HCT116 (cell line): Measurements from ENCODE around the gene DRICH1. TPM values are rescaled to one million over a fixed set of nuclear protein-coding genes. Genes with fewer than 3 reads are reported as not detected.

Source experiments
- ATAC-seq: fragments of 200-7000 bp; cut with Tn5 transposase; 2 replicates; pipeline ENCODE4 v1.9.1; 2020; ENCODE audit warnings: mild to moderate bottlenecking, moderate library complexity
- BruUV-seq: library from RNA; stranded (reverse); fragments of 400-500 nt; replicated peaks from 2 replicates; lab custom pipeline; 2021; lab: Mats Ljungman, UMichigan
- CTCF ChIA-PET: fragments of 300-600 bp; sonication (Branson Sonifier 250); formaldehyde crosslinking; loops from one replicate; lab custom pipeline; 2021; ENCODE audit warnings: antibody characterized with exemption; lab: Charles Lee
- POLR2A ChIA-PET: fragments of 300-600, 350-600 bp; sonication (Branson Sonifier 250); formaldehyde crosslinking; loops from one replicate; lab custom pipeline; 2021; ENCODE audit warnings: antibody characterized with exemption; lab: Charles Lee
- RAD21 ChIA-PET, 2 experiments: fragments of 300-600 bp; sonication (Branson Sonifier 250); formaldehyde crosslinking; loops; one replicate each; lab custom pipeline; 2023; ENCODE audit warnings: low total read pairs in 2 of 2; ENCODE audit not compliant: uncharacterized antibody in 2 of 2, unreplicated experiment in 2 of 2, low non-redundant PET in 1 of 2; lab: Charles Lee
- DNase-seq: peaks from one replicate; pipeline ENCODE4 v3.0.0-alpha.2; 2010; ENCODE audit warnings: low read depth, low spot score
- H2AFZ ChIP-seq: fragments of 200-600 bp; shearing (Covaris generic), sonication (generic); 2 replicates; pipeline ENCODE4 v1.6.1; 2017; ENCODE audit warnings: low read depth, mixed run types, mixed read lengths, antibody characterized with exemption, low read length; ENCODE audit not compliant: poor library complexity, severe bottlenecking
- H3K27ac ChIP-seq: 2 replicates; pipeline ENCODE4 v1.5.1; 2012; ENCODE audit warnings: low read depth, low read length
- H3K27me3 ChIP-seq: fragments of 200-600 bp; sonication (generic); 2 replicates; pipeline ENCODE4 v1.6.1; 2016; ENCODE audit warnings: mixed run types, low read length, mixed read lengths; ENCODE audit not compliant: insufficient read depth
- H3K36me3 ChIP-seq, 2 experiments: fragments of 200-500 bp in 1 of 2; fragments of 200-600 bp in 1 of 2; sonication (Bioruptor generic) in 1 of 2; sonication (generic) in 1 of 2; 2 replicates each; pipeline versions ENCODE4 v1.5.1 to v1.6.1; 2014 to 2016; ENCODE audit warnings: low read length in 2 of 2, inconsistent platforms in 1 of 2, mixed read lengths in 1 of 2, mixed run types in 1 of 2; ENCODE audit not compliant: insufficient read depth in 2 of 2, control insufficient read depth in 1 of 2
- H3K4me1 ChIP-seq, 2 experiments: fragments of 200-600 bp in 1 of 2; sonication (generic) in 1 of 2; 2 replicates each; pipeline versions ENCODE4 v1.5.1 to v1.6.1; 2012 to 2017; ENCODE audit warnings: low read length in 2 of 2, inconsistent platforms in 1 of 2, mild to moderate bottlenecking in 1 of 2, mixed read lengths in 1 of 2, mixed run types in 1 of 2, moderate library complexity in 1 of 2; ENCODE audit not compliant: insufficient read depth in 2 of 2, control insufficient read depth in 1 of 2
- H3K4me2 ChIP-seq: fragments of 200-600 bp; sonication (generic); 2 replicates; pipeline ENCODE4 v1.6.1; 2017; ENCODE audit warnings: mixed run types, low read length, mixed read lengths
- H3K4me3 ChIP-seq, 2 experiments: fragments of 200-600 bp in 1 of 2; sonication (generic) in 1 of 2; replicated peaks in 1 of 2; 2 replicates each; pipeline ENCODE4 v1.5.1; 2011 to 2016; ENCODE audit warnings: low read length in 2 of 2, control low read depth in 1 of 2, low read depth in 1 of 2, mild to moderate bottlenecking in 1 of 2, mixed read lengths in 1 of 2, mixed run types in 1 of 2
- H3K79me2 ChIP-seq: fragments of 200-600 bp; sonication (generic); 2 replicates; pipeline ENCODE4 v1.6.1; 2017; ENCODE audit warnings: mild to moderate bottlenecking, mixed run types, low read length, moderate library complexity, mixed read lengths; ENCODE audit not compliant: insufficient read depth
- H3K9ac ChIP-seq: fragments of 200-600 bp; sonication (generic); 2 replicates; pipeline ENCODE4 v1.6.1; 2016; ENCODE audit warnings: low read length, mixed read lengths
- H3K9me2 ChIP-seq: fragments of 200-600 bp; sonication (generic), shearing (Covaris generic); 2 replicates; pipeline ENCODE4 v1.6.1; 2017; ENCODE audit warnings: mixed run types, mild to moderate bottlenecking, moderate library complexity; ENCODE audit not compliant: insufficient read depth
- H3K9me3 ChIP-seq, 2 experiments: fragments of 200-500 bp in 1 of 2; fragments of 200-600 bp in 1 of 2; sonication (Bioruptor generic) in 1 of 2; sonication (generic) in 1 of 2; 2 replicates each; pipeline ENCODE4 v1.6.1; 2014 to 2017; ENCODE audit warnings: low read length in 2 of 2, mixed read lengths in 2 of 2, inconsistent platforms in 1 of 2, low read depth in 1 of 2, mild to moderate bottlenecking in 1 of 2, mixed run types in 1 of 2, moderate library complexity in 1 of 2; ENCODE audit not compliant: control insufficient read depth in 1 of 2, insufficient read depth in 1 of 2
- H4K20me1 ChIP-seq: fragments of 200-600 bp; sonication (generic), shearing (Covaris generic); 2 replicates; pipeline ENCODE4 v1.6.1; 2017; ENCODE audit warnings: mixed run types, mild to moderate bottlenecking, moderate library complexity; ENCODE audit not compliant: insufficient read depth
- CBX3 ChIP-seq: IDR thresholded peaks from 2 replicates; pipeline ENCODE4 v1.6.1; 2012; ENCODE audit warnings: low read depth
- EGR1 ChIP-seq: IDR thresholded peaks from 2 replicates; pipeline ENCODE4 v1.6.1; 2012; ENCODE audit warnings: low read depth
- EZH2 ChIP-seq: fragments of 200-600 bp; sonication (generic); IDR thresholded peaks from 2 replicates; pipeline ENCODE4 v1.6.1; 2017; ENCODE audit warnings: antibody characterized with exemption, mixed run types
- FOSL1 ChIP-seq: IDR thresholded peaks from 2 replicates; pipeline ENCODE4 v1.6.1; 2012; ENCODE audit warnings: low read depth
- POLR2A ChIP-seq: IDR thresholded peaks from 2 replicates; pipeline ENCODE4 v1.7.0; 2011; ENCODE audit warnings: borderline replicate concordance; ENCODE audit not compliant: insufficient read depth, insufficient read length; ENCODE audit errors: extremely low read depth
- REST ChIP-seq: IDR thresholded peaks from 2 replicates; pipeline ENCODE4 v1.6.1; 2012; ENCODE audit warnings: low read depth
- SIN3A ChIP-seq: IDR thresholded peaks from 2 replicates; pipeline ENCODE4 v1.6.1; 2012; ENCODE audit warnings: low read depth
- YY1 ChIP-seq: IDR thresholded peaks from 2 replicates; pipeline ENCODE4 v1.6.1; 2011; ENCODE audit warnings: low read length, low read depth, moderate library complexity, mild to moderate bottlenecking; ENCODE audit not compliant: insufficient replicate concordance; ENCODE audit errors: extremely low read depth
- ZFX ChIP-seq: fragments of 450-650 bp; IDR thresholded peaks from 2 replicates; pipeline ENCODE4 v1.6.1; 2017
- ZNF274 ChIP-seq: fragments of 200-500 bp; sonication (Bioruptor generic); IDR thresholded peaks from 2 replicates; pipeline ENCODE4 v1.6.1; 2014; ENCODE audit warnings: mild to moderate bottlenecking, low read depth, low read length, inconsistent platforms
- intact Hi-C: fragments of 100-400 bp; cut with micrococcal nuclease; formaldehyde crosslinking; loops from 2 replicates; pipeline ENCODE4 v1.10.0; 2022
- total RNA-seq: library from RNA; stranded (reverse); gene quantifications from one replicate; pipeline ENCODE4 v1.2.1, GENCODE V29; 2021; ENCODE audit not compliant: unreplicated experiment
- TF ChIP-seq, protein P1 (sequence below): IDR thresholded peaks from 2 replicates; pipeline ENCODE4 v1.6.1; 2011; ENCODE audit warnings: mild to moderate bottlenecking, low read length, moderate library complexity; ENCODE audit not compliant: insufficient replicate concordance; ENCODE audit errors: extremely low read depth
- TF ChIP-seq, protein P2 (sequence below), 3 experiments: fragments of 200-600 bp in 1 of 3; sonication (generic) in 1 of 3; IDR thresholded peaks in 2 of 3; conservative IDR thresholded peaks in 1 of 3; 2 replicates each; pipeline ENCODE4 v1.5.1; 2012 to 2017; ENCODE audit warnings: low read depth in 2 of 3, low read length in 2 of 3, antibody characterized with exemption in 1 of 3, borderline replicate concordance in 1 of 3, control low read depth in 1 of 3, mild to moderate bottlenecking in 1 of 3, mixed read lengths in 1 of 3, mixed run types in 1 of 3, moderate library complexity in 1 of 3; ENCODE audit not compliant: insufficient read depth in 1 of 3

DRICH1 gene
- total RNA-seq, 1 experiment from 2014 or later: 0.44 TPM

DNA sequence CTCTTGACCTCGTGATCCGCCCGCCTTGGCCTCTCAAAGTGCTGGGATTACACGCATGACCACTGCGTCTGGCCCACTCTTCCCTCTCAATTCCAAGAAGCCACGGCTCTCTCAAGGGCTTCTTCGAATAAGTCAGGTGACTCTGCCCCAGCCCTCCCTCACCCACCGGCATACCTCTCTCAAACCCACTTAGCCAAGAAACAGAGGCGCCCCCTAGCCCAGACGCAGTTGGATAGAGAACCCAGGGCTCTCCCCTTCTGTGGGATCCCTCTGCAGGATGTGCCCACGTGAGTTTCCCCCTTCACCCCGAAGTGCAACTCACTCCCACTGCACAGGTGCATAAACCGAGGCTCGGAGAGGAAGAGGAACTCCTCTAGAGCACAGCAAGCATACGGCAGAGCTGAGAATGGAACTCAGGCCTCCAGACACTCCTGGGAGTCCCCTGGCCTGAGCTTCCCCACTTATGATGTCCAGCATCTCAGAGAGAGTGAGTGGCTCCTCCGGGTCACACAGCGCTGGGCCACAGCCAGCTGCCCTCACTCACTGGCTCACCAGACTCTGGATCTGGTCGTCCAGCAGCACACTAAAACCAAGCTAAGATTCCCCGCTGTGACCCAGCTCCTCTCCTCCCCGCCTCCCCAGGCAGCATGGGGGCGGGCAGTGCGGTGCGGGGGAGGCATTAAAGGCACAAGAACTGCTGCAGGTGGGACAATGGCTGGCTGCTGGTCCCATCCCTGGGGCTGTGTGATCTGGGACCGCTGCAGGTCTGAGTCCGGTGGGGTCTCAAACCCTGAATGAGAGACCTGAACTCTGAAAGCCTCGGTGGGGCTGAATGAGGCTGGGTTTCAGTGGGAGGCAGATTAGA, 41.9 kb upstream of the DRICH1 start:
- Histone ChIP-seq H3K9me3 (no peaks in the 10 kb centered on the region), H3K27me3 (no peaks in the 10 kb centered on the region), H3K27ac (no peak overlapping the region), H3K79me2 (no peaks in the 10 kb centered on the region), H3K9me2 (no peaks in the 10 kb centered on the region), H2AFZ (no peak overlapping the region), H3K4me3 (no peak overlapping the region), H3K4me2 (no peak overlapping the region), H3K4me1 (no peaks in the 10 kb centered on the region), H3K36me3 (no peaks in the 10 kb centered on the region), H3K9ac (no peak overlapping the region), H4K20me1 (no peaks in the 10 kb centered on the region)
- ChIA-PET POLR2A (no interaction called here), CTCF (no interaction called here), RAD21 (no interaction called here)
- ATAC-seq: no peak
- no peak for DNase-seq
- BruUV-seq: no TSS peak
- no peak for TF ChIP-seq FOSL1
- no peak for TF ChIP-seq POLR2A
- no peak for TF ChIP-seq ZNF274
- no peak for TF ChIP-seq EGR1
- TF ChIP-seq EZH2: no peak
- no peak for TF ChIP-seq SIN3A
- no peak for TF ChIP-seq YY1
- intact Hi-C loops: no loop called here

DNA sequence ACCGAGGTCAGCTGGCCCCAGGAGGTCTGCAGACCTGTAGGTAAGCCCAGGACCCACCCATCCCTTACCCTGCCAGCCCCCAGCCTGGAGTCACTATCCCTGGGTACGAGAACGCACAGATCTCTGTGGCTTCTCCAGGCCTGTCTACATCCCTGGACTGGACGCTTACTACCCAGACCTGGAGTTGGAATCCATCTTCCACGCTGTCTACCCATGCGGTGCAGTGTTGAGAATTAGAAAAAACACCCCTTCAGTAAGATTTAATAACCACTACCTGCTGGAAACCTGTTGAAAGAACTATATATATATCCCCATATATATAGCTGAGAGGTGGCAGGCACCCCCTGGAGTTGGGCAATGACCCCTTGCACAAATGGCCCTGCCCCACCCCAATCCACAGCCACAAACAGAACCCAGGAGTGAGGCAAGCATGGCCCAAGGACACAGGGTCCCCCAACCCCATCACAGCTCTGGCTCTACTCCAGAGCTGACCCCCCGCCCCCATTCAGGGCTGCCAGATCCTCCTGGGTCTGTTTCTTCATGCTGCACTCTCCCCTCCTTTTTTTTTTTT, 41.0 kb upstream of the DRICH1 start:
- ChIA-PET RAD21 (no interaction called here), CTCF (no interaction called here), POLR2A (no interaction called here)
- H3K36me3 ChIP-seq: no peaks in the 10 kb centered on the region
- DNase-seq (no peak), ATAC-seq (no peak)
- no TSS peak for BruUV-seq
- intact Hi-C loops: no loop called here
- H3K4me3 ChIP-seq: no peak overlapping the region
- H3K79me2 ChIP-seq: no peaks in the 10 kb centered on the region
- no peak overlapping the region for H3K27ac ChIP-seq
- H4K20me1 ChIP-seq: no peaks in the 10 kb centered on the region
- no peaks in the 10 kb centered on the region for H3K9me3 ChIP-seq
- H2AFZ ChIP-seq: no peak overlapping the region
- H3K9me2 ChIP-seq: no peaks in the 10 kb centered on the region
- no peak overlapping the region for H3K4me2 ChIP-seq
- no peaks in the 10 kb centered on the region for H3K27me3 ChIP-seq
- H3K4me1 ChIP-seq: no peaks in the 10 kb centered on the region
- no peak overlapping the region for H3K9ac ChIP-seq
- TF ChIP-seq ZFX: no peak
- TF ChIP-seq, protein P1, sequence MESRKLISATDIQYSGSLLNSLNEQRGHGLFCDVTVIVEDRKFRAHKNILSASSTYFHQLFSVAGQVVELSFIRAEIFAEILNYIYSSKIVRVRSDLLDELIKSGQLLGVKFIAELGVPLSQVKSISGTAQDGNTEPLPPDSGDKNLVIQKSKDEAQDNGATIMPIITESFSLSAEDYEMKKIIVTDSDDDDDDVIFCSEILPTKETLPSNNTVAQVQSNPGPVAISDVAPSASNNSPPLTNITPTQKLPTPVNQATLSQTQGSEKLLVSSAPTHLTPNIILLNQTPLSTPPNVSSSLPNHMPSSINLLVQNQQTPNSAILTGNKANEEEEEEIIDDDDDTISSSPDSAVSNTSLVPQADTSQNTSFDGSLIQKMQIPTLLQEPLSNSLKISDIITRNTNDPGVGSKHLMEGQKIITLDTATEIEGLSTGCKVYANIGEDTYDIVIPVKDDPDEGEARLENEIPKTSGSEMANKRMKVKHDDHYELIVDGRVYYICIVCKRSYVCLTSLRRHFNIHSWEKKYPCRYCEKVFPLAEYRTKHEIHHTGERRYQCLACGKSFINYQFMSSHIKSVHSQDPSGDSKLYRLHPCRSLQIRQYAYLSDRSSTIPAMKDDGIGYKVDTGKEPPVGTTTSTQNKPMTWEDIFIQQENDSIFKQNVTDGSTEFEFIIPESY: no peak
- no peak for TF ChIP-seq REST
- TF ChIP-seq CBX3: no peak
- TF ChIP-seq, protein P2, sequence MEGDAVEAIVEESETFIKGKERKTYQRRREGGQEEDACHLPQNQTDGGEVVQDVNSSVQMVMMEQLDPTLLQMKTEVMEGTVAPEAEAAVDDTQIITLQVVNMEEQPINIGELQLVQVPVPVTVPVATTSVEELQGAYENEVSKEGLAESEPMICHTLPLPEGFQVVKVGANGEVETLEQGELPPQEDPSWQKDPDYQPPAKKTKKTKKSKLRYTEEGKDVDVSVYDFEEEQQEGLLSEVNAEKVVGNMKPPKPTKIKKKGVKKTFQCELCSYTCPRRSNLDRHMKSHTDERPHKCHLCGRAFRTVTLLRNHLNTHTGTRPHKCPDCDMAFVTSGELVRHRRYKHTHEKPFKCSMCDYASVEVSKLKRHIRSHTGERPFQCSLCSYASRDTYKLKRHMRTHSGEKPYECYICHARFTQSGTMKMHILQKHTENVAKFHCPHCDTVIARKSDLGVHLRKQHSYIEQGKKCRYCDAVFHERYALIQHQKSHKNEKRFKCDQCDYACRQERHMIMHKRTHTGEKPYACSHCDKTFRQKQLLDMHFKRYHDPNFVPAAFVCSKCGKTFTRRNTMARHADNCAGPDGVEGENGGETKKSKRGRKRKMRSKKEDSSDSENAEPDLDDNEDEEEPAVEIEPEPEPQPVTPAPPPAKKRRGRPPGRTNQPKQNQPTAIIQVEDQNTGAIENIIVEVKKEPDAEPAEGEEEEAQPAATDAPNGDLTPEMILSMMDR (IDR thresholded peaks at IDR 0.05 in 2 of 3, conservative IDR thresholded peaks at IDR 0.05 in 1 of 3; ENCODE audit: borderline replicate concordance in 1 of 3, insufficient read depth in 1 of 3, low read depth in 2 of 3, low read length in 2 of 3): no peak
- no peak for TF ChIP-seq EZH2
